ENCODE results near the gene DTNBP1. TPM values are rescaled to one million over a fixed set of nuclear protein-coding genes. Genes with fewer than 3 reads are reported as not detected.

DTNBP1 gene
- total RNA-seq, 1 donor from 2014 or later = 11.0 TPM

DNA sequence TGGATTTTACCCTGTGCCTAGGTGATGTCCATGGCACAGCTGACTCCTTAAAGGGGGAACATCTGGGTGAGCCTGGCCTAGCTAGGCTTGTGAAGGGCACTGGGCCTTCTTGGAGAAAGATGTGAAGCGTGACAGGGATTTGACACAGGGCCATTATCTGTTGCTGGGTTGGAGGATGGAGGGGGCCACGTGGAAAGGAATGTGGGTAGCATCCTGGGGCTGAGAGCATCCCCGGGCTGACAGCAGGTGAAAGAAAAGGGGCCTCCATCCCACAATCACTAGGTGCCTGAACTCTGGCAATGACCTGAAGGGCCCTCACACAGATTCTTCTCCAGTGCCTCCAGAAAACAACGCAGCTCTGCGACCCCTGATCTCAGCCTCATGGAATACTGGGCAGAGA is 124.7 kb downstream of the DTNBP1 start:
- no peak for TF ChIP-seq CTCF (IDR thresholded peaks at IDR 0.05; ENCODE audit: insufficient read depth, low read length, poor library complexity, severe bottlenecking)
- no peak for DNase-seq (ENCODE audit: low read depth)
- Histone ChIP-seq H3K27me3 (ENCODE audit: control insufficient read depth, insufficient read depth, low read length) (no peaks in the 10 kb centered on the region), H3K4me3 (ENCODE audit: low read depth, low read length) (no peak overlapping the region), H3K36me3 (ENCODE audit: control insufficient read depth, insufficient read depth, low read length) (no peaks in the 10 kb centered on the region)

DNA sequence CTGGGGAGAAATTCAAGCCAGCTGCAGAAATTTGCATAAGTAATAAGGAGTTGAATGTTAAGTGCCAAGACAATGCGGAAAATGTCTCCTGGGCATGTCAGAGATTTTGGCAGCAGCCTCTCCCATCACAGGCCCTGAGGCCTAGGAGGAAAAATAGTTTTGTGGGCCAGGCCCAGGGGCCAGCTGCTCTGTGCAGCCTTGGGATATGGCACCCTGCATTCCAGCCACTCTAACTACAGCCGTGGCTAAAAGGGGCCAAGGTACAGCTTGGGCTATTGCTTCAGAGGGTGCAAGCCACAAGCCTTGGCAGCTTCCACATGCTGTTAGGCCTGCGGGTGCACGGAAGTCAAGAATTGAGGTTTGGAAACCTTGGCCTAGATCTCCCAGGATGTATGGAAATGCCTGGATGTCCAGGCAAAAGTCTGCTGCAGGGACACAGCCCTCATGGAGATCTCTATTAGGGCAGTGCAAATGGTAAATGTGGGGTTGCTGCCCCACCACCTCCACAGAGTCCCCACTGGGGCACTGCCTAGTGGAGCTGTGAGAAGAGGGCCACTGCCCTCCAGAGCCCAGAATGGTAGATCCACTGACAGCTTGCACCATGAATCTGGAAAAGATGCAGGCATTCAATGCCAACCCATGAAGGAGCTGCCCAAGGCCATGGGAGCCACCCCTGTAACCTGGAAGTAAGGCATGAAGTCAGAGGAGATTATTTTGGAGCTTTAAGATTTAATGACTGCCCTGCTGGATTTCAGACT is 126.5 kb downstream of the DTNBP1 start:
- DNase-seq (ENCODE audit: low read depth) = no peak
- no peak for TF ChIP-seq CTCF (IDR thresholded peaks at IDR 0.05; ENCODE audit: insufficient read depth, low read length, poor library complexity, severe bottlenecking)
- Histone ChIP-seq H3K36me3 (ENCODE audit: control insufficient read depth, insufficient read depth, low read length) (no peaks in the 10 kb centered on the region), H3K27me3 (ENCODE audit: control insufficient read depth, insufficient read depth, low read length) (no peaks in the 10 kb centered on the region), H3K4me3 (ENCODE audit: low read depth, low read length) (no peak overlapping the region)

- DNase-seq (ENCODE audit: low read depth) = no peak
- Histone ChIP-seq H3K36me3 (ENCODE audit: control insufficient read depth, insufficient read depth, low read length) (no peaks in the 10 kb centered on the region), H3K27me3 (ENCODE audit: control insufficient read depth, insufficient read depth, low read length) (no peaks in the 10 kb centered on the region), H3K4me3 (ENCODE audit: low read depth, low read length) (no peak overlapping the region)
- no peak for TF ChIP-seq CTCF (IDR thresholded peaks at IDR 0.05; ENCODE audit: insufficient read depth, low read length, poor library complexity, severe bottlenecking)
Measured at GRCh38 chr6:15535495-15536197, 127.2 kb downstream of the DTNBP1 start.

GRCh38 chr6:15534974-15535373 is 127.9 kb downstream of the DTNBP1 start:
- no peak for TF ChIP-seq CTCF (IDR thresholded peaks at IDR 0.05; ENCODE audit: insufficient read depth, low read length, poor library complexity, severe bottlenecking)
- DNase-seq (ENCODE audit: low read depth) = no peak
- H3K27me3 ChIP-seq (ENCODE audit: control insufficient read depth, insufficient read depth, low read length) = no peaks in the 10 kb centered on the region
- no peak overlapping the region for H3K4me3 ChIP-seq (ENCODE audit: low read depth, low read length)
- H3K36me3 ChIP-seq (ENCODE audit: control insufficient read depth, insufficient read depth, low read length) = no peaks in the 10 kb centered on the region

- Histone ChIP-seq H3K36me3 (ENCODE audit: control insufficient read depth, insufficient read depth, low read length) (no peaks in the 10 kb centered on the region), H3K4me3 (ENCODE audit: low read depth, low read length) (no peak overlapping the region)
- no peak for DNase-seq (ENCODE audit: low read depth)
Measured at GRCh38 chr6:15533379-15534026, 129.3 kb downstream of the DTNBP1 start.

More at GRCh38 chr6:15533379-15534026, 129.3 kb downstream of the DTNBP1 start:
- H3K27me3 ChIP-seq (ENCODE audit: control insufficient read depth, insufficient read depth, low read length) = no peaks in the 10 kb centered on the region
- no peak for TF ChIP-seq CTCF (IDR thresholded peaks at IDR 0.05; ENCODE audit: insufficient read depth, low read length, poor library complexity, severe bottlenecking)

Measured in kidney epithelial cell (primary cell).